Activated naive CD4-positive, alpha-beta T cell (primary cell): ENCODE data around the gene POU4F3.

ENCODE experiments used
- DNase-seq, 4 experiments: peaks; one replicate each; lab custom pipeline; 2025; lab: John Stamatoyannopoulos, UW

The POU4F3 gene

GRCh38 chr5:146339715-146340259, 1.1 kb downstream of the POU4F3 start:
- DNase-seq = no peak

- peak in 1 of 4 experiments; percentile 1 for DNase-seq
These were observed 1.8 kb downstream of the POU4F3 start for GRCh38 chr5:146340260-146341081.

- DNase-seq = no peak
These were observed 3.2 kb downstream of the POU4F3 start for GRCh38 chr5:146341854-146342253.

GRCh38 chr5:146342519-146342881, 3.9 kb downstream of the POU4F3 start:
- DNase-seq = no peak

- no peak for DNase-seq
These were observed 4.5 kb downstream of the POU4F3 start for GRCh38 chr5:146342882-146343865.

GRCh38 chr5:146344155-146345118, 5.8 kb downstream of the POU4F3 start:
- DNase-seq = no peak

GRCh38 chr5:146345240-146345577, 6.6 kb downstream of the POU4F3 start:
- DNase-seq = no peak

- DNase-seq = no peak
These were observed 7.1 kb downstream of the POU4F3 start for GRCh38 chr5:146345578-146346366.

GRCh38 chr5:146357126-146357525, 18.5 kb downstream of the POU4F3 start:
- no peak for DNase-seq

GRCh38 chr5:146359836-146360235, 21.2 kb downstream of the POU4F3 start:
- no peak for DNase-seq

- DNase-seq = no peak
These were observed 24.7 kb downstream of the POU4F3 start for GRCh38 chr5:146363161-146363874.

- DNase-seq = no peak
These were observed 27.0 kb downstream of the POU4F3 start for GRCh38 chr5:146365618-146366017.

- DNase-seq = no peak
These were observed 28.3 kb downstream of the POU4F3 start for GRCh38 chr5:146366904-146367303.

GRCh38 chr5:146368137-146368536, 29.5 kb downstream of the POU4F3 start:
- no peak for DNase-seq

- DNase-seq = no peak
These were observed 31.1 kb downstream of the POU4F3 start for GRCh38 chr5:146369691-146370090.

- no peak for DNase-seq
These were observed 38.2 kb downstream of the POU4F3 start for GRCh38 chr5:146376821-146377220.

- DNase-seq = no peak
These were observed 40.3 kb downstream of the POU4F3 start for GRCh38 chr5:146378986-146379385.

- no peak for DNase-seq
These were observed 42.1 kb downstream of the POU4F3 start for GRCh38 chr5:146380714-146381113.

GRCh38 chr5:146388386-146388785, 49.7 kb downstream of the POU4F3 start:
- no peak for DNase-seq

GRCh38 chr5:146390469-146390868, 51.8 kb downstream of the POU4F3 start:
- no peak for DNase-seq
